GM11168 (cell line): ENCODE measurements around the gene LIX1L.

ENCODE experiments used
- in situ Hi-C: fragments of 300-500 bp; cut with MboI; formaldehyde crosslinking; loops from one replicate; pipeline ENCODE4 v1.12.0; 2022; ENCODE audit warnings: low sequenced_read_pairs; ENCODE audit not compliant: unreplicated experiment

The LIX1L gene

DNA sequence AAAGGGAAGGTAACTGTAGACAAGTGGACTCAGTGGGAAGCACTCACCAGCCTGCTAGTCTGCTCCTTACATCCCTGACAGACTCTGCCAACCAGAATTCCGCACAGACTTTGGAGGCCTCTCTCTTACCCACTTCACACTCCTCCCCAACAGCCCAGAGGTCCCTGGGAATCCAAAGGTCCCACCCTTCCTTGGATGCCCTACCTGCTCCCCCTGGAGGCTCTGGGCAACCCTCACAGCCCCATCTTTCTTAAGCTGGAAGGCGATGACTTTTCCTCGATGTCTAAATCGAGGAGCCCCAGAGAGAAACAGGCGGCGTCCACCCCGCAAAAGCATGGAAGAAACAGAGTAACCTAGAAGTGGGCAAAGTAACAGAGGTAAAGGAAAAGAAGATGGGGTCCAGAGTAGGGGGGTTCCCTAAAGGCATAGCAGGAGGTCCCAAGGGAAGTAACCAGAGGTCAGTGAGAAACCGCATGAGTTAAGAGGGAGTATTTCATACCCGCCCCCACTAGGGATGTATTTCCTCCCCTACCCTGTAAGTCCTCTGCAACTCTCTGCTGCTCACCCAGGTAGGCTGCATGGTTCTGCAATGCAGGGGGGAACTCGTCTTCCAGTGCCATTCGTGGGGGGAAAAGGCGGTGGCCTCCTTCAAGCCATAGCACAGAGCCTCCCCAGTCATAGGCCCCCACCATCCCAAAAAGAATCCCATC lies 56.4 kb downstream of the LIX1L start:
- in situ Hi-C loops, result no loop called here

DNA sequence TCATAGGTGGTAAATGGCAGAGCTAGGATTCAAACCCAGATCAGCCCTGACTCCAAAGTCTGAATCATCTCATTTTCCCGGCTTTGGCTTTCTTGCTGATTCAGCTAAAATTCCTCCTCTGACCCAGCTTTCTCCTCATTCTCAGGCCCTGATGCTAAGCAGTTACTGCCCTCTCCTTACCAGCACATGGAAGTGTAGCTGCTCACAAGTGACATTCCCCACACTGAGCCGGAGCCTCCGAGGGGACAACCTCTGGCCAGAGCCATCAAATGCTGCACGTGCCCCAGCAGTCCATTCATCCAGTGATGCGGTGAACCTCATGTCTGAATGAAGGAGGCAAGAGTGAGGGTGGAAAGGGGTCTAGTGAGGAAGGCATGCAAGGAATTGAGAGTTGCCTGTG lies 59.1 kb downstream of the LIX1L start:
- in situ Hi-C loops, result no loop called here

DNA sequence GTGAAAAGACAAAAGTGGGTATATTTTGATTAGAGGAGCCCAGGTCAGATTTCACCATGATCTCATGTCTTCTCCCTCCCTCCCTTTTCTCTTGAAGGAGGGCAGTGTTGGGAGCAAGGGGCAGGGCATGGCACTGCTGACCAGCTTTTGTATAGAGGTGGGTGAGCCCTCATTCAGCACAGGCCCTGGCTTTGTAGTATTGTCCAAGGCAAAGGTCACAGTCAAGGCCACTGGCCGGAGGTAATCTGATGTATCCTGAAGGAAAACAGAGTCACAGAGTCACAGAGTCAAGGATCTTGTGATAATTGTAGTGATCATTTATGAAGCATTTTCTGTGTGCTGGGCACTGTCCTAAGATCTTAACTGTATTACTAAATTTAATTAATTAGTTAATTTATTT lies 59.8 kb downstream of the LIX1L start:
- in situ Hi-C loops, result no loop called here

DNA sequence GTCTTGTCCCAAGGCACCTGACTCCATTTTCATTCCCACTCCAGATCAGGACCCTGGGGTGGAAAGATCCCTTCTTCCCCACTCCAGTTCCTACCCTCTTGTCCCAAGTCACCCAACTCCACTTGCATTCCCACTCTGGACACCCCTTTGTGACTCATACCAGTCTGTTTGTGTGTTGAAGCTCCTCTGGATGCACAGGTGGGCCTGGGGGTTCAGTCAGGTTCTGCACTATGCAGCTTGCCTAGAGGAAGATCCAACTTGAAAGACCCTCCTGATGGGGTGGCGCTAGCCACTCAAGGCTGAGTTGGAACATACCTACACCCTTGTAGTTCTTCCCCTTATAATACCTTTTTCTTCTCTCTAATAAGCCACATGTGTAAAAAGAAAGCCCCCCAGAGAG lies 62.3 kb downstream of the LIX1L start:
- in situ Hi-C loops, result no loop called here

DNA sequence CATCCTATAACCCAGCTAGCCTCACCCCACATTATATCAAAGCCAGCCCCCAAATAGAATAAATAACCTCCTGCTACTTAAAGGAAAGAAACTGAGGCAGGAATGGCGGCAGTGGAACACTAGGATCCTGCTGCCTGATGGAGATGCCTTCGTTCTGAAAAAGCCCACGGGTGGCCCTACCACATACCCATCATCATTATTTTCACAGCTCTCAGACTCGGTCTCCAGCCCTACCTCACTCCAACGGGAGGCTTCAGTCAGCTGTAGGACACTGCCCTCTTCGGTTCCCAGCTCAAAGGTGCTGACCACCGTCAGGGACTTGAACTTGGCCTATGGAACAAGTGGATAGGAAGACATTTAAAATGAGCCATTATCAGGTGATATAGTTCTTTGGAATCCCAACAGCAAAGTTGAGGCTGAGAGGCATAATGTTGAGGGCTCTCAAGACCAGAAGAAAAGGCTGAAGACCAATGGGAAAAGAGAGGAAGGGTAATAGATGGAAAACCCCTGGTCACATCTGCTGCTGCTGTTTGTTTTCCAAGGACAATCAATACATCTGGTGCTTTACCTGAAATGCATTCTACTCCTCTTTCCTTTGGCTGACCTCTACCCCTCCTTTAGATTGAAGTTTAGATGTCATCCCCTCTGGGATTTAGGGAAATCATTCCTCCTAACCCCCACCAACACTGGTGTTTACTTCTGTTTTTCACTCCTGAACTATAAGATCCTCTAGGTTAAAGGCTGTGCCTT lies 64.3 kb downstream of the LIX1L start:
- in situ Hi-C loops, result no loop called here

DNA sequence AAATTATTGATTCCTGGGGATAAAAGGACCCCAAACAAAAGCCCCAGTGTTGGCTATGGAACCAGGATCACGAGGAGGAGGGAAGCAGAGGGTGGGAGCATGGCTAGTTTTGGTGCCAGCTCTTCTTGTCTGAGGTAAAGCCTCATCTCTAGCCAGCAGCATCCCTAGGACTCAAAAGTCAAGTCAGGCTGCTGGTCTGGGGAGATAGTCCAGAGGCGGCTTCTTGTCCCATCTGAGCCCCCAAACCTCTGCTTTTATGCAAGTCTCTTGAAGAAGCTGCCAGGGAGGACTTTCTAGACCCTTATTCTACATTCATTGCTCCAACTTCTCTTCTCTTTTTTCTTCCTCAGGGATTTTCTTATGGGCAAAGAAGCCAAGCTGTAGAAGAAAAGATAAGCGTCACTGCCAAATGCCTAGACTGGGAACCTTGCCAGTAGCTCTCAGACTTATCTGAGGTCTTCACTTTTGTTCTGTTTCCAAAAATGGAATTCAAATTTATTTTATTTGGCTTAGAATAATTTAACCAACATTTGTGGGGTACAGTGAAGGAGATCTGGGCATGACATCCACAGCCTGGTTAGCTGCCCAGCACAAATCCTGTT lies 65.2 kb downstream of the LIX1L start:
- in situ Hi-C loops, result no loop called here

DNA sequence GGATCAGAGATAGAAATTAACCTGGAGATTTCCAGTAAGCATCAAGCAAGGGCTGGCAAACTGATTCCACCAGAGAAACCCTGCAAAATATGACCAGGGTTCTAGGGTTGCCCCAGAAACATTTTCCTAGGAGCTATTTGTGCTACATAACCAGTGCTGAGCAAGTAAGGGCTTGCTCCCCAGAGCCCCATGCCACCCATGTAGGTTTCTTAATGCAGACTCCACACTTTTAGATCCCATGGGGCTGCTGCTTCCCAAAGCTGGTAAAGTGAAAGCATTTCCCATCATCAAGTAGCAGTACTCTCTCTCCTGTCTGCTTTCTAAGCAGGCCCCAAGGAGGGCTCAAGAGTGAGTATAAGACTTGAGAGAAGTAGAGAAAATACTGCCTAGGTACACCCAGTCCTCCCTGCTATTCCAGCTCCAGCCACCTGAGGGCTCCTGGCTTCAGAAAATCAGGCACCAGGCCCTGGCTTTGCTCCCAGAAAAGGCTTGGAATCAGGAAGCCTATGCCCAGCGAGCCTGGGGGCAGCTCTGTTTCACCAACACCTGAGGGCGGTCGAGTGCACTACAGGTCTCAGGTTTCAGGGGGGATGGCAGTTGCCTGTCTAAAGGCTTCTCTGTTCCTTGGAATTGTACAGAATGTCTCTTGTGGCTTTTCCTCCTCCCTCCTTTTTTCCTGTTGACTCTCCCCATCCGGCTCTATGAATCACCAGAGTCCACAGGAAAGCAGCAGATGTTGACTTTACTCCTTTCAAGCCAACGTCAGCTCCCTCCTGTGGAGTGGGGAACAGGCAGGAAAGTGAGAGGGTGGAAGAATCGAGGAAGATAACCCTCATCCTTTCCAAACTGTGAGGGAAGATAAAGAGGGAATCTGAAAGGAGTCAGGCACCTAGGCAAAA lies 66.0 kb downstream of the LIX1L start:
- in situ Hi-C loops, result no loop called here

DNA sequence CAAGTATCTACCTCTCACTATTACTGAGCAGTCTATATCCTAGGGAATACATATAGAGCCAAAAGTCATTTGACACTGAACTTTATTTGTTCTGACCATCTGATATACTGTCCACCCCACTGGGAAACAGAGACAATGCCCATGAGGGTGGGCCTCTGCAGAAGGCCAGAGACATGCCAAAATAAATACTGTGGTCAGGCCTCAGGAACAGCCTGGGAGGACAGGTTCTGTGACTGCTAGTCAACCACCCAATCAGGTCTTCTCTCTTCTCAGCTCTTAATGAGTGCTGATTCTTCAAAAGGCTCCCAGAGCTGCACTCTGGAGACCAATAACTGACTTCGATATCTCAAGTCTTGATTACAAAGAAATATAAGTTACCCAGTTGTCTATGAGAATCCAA lies 66.7 kb downstream of the LIX1L start:
- in situ Hi-C loops, result no loop called here

DNA sequence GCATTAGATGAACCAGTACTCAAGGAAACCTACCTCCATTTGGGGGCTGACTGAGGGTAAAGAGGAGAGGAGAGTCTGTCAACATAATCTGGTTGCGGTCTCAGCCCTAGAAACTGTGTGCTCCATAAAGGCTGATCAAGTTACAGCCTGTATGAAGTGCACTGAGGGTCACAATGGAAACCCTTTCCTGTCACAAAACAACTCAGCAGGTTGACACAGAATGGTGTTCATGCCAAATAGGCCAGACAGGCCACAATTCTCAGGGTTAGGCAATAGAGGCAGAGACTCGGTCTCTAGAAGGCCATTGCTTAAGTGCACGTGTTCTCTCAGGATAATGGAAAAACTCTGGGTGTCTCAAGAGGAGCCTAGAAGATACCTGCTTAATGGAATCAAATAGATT lies 68.1 kb downstream of the LIX1L start:
- in situ Hi-C loops, result no loop called here

DNA sequence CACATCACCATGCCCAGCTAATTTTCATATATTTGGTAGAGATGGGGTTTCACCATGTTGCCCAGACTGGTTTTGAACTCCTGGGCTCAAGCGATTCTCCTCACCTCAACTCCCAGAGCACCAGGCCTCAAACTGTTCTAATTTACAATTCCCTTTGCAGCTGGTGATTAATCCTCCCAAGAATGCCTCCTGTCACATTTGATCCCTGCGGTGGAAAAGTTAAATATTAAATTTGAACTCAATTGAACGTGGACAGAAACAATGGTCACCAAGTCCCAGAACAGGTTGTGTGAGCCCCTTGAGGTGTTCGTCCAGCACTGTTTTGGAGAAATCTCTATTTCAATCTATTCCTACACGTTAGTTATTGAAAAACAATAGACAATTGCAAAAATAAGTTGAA lies 70.2 kb downstream of the LIX1L start:
- in situ Hi-C loops, result no loop called here

DNA sequence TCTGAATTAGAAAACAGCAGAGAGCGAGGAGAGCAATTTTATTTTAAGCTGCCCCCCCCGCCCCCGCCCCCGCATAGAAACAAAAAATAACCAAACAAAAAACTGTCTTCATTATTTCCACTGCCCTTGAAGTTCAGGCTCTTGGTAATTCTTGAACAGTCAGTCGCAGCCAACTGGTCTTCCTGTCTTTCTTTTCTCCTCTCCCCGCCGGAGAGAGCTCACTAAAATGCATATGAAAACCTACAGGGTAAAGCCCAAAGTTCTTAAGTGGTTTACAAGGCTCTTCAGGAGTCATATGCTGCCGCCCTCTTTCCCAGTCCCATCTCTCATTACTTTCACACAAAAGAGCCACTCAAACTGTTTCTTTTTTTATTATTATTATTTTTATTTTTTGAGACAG lies 71.0 kb downstream of the LIX1L start:
- in situ Hi-C loops, result no loop called here

DNA sequence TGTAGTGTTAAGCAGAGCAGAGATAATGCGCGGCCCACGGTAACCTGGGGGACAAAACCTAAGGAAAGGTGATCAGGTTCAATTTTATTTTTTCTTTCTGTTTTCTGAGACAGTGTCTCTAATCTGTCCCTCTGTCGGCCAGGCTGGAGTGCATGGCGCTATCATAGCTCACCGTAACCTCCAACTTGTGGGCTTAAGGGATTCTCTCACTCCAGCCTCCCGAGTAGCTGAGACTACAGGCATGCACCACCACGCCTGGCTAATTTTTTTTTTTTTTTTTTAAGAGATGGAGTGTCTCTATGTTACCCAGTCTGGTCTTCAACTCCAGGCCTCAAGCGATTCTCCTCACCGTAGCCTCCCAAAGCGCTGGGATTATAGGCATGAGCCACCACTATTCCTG lies 71.4 kb downstream of the LIX1L start:
- in situ Hi-C loops, result no loop called here

DNA sequence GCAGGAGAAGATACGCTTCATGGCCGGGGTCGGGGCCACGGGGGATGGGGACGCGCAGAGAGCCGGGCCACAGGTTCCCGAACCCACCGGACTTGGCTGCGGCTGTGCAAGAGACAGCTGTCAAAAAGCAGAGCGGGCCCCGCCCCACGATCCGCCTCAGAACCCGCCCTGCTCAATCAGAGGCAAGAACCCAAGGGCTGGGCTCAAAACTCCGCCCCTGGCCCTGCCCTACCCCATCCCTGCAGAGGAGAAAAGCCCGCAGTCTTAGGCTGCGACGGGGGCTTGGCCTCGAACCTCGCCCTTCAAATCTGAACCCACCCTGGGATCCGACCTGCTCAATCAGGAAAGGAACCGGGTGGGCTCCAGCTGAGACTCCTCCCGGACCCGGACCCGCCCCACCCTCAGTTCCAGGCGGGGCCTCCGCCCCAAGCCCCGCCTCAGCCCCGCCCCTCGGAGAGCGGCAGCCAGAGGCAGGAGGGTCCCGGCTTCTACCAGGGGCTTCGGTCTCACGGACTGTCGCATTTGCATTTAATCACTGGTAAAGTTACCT lies 72.0 kb downstream of the LIX1L start, which contains the start of gene ANKRD35:
TSS of gene ANKRD35 (minus strand) at position 129 of the 550 bp plus-strand sequence. CDS start at position 21, 108 bp downstream.
- in situ Hi-C loops, result no loop called here

DNA sequence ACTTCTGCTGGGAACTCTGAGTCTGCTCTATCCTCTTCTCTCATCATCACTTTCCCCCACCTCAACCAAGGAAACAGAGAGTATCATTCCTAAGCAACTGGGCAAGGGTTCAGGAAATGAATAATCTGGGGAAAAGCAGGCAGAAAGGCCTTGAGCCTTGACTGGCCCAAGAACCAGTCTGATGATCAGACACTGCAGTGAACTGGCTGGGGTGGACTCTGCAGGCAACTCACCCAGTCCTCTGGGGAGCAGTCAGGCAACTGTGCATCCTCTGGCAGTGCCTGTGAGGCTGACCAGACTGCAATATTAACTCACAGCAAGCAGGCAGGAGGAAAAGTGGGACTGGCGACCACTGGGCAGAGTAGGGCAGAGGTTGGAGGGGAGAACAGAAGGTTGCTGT lies 73.1 kb downstream of the LIX1L start:
- in situ Hi-C loops, result no loop called here
